Measurements from ENCODE around the gene CPNE5. TPM values are rescaled to one million over a fixed set of nuclear protein-coding genes. Genes with fewer than 3 reads are reported as not detected.

The CPNE5 gene
- total RNA-seq, 1 donor from 2014 or later: 0.13 TPM

Other genes starting within 250 kb of the CPNE5 start
- gene SRSF3, start 245.1 kb downstream of the CPNE5 start, total RNA-seq: 177 and 317 TPM in 2 replicates
- 1,168 and 1,214 TPM in 2 replicates for gene CDKN1A, start 160.7 kb downstream of the CPNE5 start, total RNA-seq
- gene RAB44, start 141.6 kb downstream of the CPNE5 start, total RNA-seq: 0.07 TPM in 1 of 2 replicates, not detected in the other
- gene PPIL1, start 35.4 kb upstream of the CPNE5 start, total RNA-seq: 49.5 and 52.4 TPM in 2 replicates
- 31.4 and 42.5 TPM in 2 replicates for gene C6orf89, start 46.5 kb upstream of the CPNE5 start, total RNA-seq
- not detected in 2 replicates for gene PI16, start 115.3 kb upstream of the CPNE5 start, total RNA-seq
- 172 and 173 TPM in 2 replicates for gene MTCH1, start 146.8 kb upstream of the CPNE5 start, total RNA-seq
- 0.04 and 0.68 TPM in 2 replicates for gene FGD2, start 166.2 kb upstream of the CPNE5 start, total RNA-seq

All from kidney epithelial cell (primary cell).